Measurements from ENCODE around the gene EYS. TPM values are rescaled to one million over a fixed set of nuclear protein-coding genes. Genes with fewer than 3 reads are reported as not detected.
A peak's percentile ranks its signal among the peaks of the same experiment; 100 is the strongest.

EYS gene
- polyA plus RNA-seq, 1 experiment: not detected

DNA sequence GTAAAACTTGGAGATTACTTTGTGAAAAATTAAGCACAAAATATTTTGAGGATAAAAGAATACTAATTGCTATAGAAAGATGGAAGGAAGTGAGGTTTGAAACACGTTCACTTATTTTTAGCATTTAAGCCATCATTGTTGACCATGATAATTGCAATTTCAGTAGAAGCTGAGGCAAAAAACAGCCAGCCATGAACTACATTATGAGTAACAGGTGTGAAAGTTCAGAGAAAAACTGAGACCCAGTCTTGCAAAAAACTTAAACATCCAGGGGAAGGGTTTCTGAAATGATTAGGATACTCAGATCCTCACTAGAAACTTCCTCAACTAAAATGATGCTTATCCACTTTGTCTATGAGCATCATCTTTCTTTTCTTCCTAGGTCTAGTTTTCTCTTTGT lies 1452.0 kb downstream of the EYS start:
- no peak overlapping the region for H3K4me3 ChIP-seq (ENCODE audit: low read depth, low read length)
- CTCF ChIA-PET: no interaction called here
- TF ChIP-seq, protein P1, sequence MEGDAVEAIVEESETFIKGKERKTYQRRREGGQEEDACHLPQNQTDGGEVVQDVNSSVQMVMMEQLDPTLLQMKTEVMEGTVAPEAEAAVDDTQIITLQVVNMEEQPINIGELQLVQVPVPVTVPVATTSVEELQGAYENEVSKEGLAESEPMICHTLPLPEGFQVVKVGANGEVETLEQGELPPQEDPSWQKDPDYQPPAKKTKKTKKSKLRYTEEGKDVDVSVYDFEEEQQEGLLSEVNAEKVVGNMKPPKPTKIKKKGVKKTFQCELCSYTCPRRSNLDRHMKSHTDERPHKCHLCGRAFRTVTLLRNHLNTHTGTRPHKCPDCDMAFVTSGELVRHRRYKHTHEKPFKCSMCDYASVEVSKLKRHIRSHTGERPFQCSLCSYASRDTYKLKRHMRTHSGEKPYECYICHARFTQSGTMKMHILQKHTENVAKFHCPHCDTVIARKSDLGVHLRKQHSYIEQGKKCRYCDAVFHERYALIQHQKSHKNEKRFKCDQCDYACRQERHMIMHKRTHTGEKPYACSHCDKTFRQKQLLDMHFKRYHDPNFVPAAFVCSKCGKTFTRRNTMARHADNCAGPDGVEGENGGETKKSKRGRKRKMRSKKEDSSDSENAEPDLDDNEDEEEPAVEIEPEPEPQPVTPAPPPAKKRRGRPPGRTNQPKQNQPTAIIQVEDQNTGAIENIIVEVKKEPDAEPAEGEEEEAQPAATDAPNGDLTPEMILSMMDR (IDR thresholded peaks at IDR 0.05; ENCODE audit: low read depth, low read length): no peak
- H3K9me3 ChIP-seq (ENCODE audit: control insufficient read depth, insufficient read depth, low read length): no peaks in the 10 kb centered on the region
- DNase-seq (ENCODE audit: low read depth, low spot score): no peak
- POLR2A ChIA-PET: no interaction called here
- no peaks in the 10 kb centered on the region for H3K27me3 ChIP-seq (ENCODE audit: control insufficient read depth, insufficient read depth, low read length)
- no peak overlapping the region for H3K27ac ChIP-seq (ENCODE audit: low read depth, low read length)

DNA sequence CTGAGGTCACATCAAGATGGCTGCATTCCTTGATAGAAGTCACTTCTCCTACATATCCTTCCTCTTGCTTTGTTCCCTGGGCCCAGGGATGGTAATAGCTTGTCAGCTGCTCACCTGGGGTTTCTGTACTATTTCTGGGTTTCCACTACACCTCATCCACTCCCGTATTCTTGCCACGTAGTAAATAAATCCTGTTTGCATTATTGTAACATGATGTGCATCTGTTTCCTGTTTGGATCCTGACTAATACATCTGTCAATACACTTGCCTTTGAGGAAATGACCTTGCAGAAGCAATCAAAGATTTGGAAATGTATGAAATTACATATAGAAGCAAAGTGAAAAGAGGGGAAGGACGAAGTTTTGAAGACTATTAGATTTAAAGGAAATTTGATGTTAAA lies 1452.5 kb downstream of the EYS start:
- CTCF ChIA-PET: no interaction called here
- POLR2A ChIA-PET: no interaction called here
- no peak overlapping the region for H3K4me3 ChIP-seq (ENCODE audit: low read depth, low read length)
- TF ChIP-seq, protein P1 (IDR thresholded peaks at IDR 0.05; ENCODE audit: low read depth, low read length): no peak
- H3K9me3 ChIP-seq (ENCODE audit: control insufficient read depth, insufficient read depth, low read length): no peaks in the 10 kb centered on the region
- DNase-seq (ENCODE audit: low read depth, low spot score): no peak
- H3K27me3 ChIP-seq (ENCODE audit: control insufficient read depth, insufficient read depth, low read length): no peaks in the 10 kb centered on the region
- no peak overlapping the region for H3K27ac ChIP-seq (ENCODE audit: low read depth, low read length)

DNA sequence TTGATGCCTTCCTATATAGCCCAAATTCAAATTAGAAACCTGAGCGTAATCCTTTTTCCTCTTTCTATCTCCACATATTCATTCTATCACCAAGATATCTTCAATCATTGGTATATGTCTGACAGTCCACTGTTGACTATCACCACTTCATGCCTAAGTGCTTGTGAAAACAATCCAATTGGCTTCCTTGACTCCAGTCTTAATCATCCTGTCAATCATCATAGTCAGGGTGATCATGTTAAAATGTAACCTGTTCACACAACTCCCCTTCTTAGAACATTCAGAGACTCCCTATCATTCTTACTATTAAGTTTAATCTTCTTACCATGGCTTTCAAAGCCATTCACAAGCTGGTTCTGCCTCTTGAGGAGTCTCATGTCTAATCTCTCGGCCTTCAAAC lies 1454.8 kb downstream of the EYS start:
- POLR2A ChIA-PET: no interaction called here

GRCh38 chr6:64250126-64250525 lies 1456.9 kb downstream of the EYS start:
- TF ChIP-seq, protein P1 (IDR thresholded peaks at IDR 0.05; ENCODE audit: low read depth, low read length): peak; percentile 61
- DNase-seq (ENCODE audit: low read depth, low spot score): peak; percentile 34
- H3K27me3 ChIP-seq (ENCODE audit: control insufficient read depth, insufficient read depth, low read length): no peaks in the 10 kb centered on the region
- H3K4me3 ChIP-seq (ENCODE audit: low read depth, low read length): no peak overlapping the region
- no peaks in the 10 kb centered on the region for H3K9me3 ChIP-seq (ENCODE audit: control insufficient read depth, insufficient read depth, low read length)
- H3K27ac ChIP-seq (ENCODE audit: low read depth, low read length): no peak overlapping the region
- ChIA-PET POLR2A (no interaction called here), CTCF (interaction anchor here (0.7 to 1.8 kb wide), 4 partner anchors 13 to 81 kb away, joined by 3 to 5 read pairs (median 3); no protein-coding TSS in a partner anchor)

More for the DNA sequence above, 1454.8 kb downstream of the EYS start:
- H3K9me3 ChIP-seq (ENCODE audit: control insufficient read depth, insufficient read depth, low read length): no peaks in the 10 kb centered on the region
- no peak overlapping the region for H3K4me3 ChIP-seq (ENCODE audit: low read depth, low read length)
- CTCF ChIA-PET: no interaction called here
- no peak for DNase-seq (ENCODE audit: low read depth, low spot score)
- H3K27me3 ChIP-seq (ENCODE audit: control insufficient read depth, insufficient read depth, low read length): no peaks in the 10 kb centered on the region
- TF ChIP-seq, protein P1 (IDR thresholded peaks at IDR 0.05; ENCODE audit: low read depth, low read length): no peak
- no peak overlapping the region for H3K27ac ChIP-seq (ENCODE audit: low read depth, low read length)

DNA sequence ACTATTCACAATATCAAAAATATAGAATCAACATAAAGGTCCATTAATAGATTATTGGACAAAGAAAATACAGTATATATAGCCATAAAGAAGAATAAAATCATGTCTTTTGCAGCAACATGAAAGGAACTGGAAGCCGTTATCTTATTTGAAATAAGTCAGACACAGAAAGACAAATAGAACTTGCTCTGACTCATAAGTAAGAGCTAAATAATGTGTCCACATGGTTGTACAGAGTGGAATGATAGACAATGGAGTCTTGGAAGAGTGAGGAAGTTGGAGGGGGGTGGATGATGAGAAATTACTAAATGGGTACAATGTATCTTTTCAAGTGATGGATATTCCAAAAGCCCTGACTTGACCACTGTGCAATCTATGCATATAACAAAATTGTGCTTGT lies 1457.9 kb downstream of the EYS start:
- Histone ChIP-seq H3K4me3 (ENCODE audit: low read depth, low read length) (no peak overlapping the region), H3K27me3 (ENCODE audit: control insufficient read depth, insufficient read depth, low read length) (no peaks in the 10 kb centered on the region), H3K9me3 (ENCODE audit: control insufficient read depth, insufficient read depth, low read length) (no peaks in the 10 kb centered on the region), H3K27ac (ENCODE audit: low read depth, low read length) (no peak overlapping the region)
- DNase-seq (ENCODE audit: low read depth, low spot score): no peak
- POLR2A ChIA-PET: interaction anchor here (0.6 to 0.7 kb wide), 2 partner anchors 17 to 196 kb away, joined by 3 to 6 read pairs; no protein-coding TSS in a partner anchor
- TF ChIP-seq, protein P1 (IDR thresholded peaks at IDR 0.05; ENCODE audit: low read depth, low read length): no peak
- CTCF ChIA-PET: interaction anchor here (0.7 kb wide), 1 partner anchor 675 kb away, joined by 8 read pairs; no protein-coding TSS in a partner anchor

Measured in AG04450 (cell line).